ENCODE measurements around the gene TMEM17.

Gene TMEM17

GRCh38 chr2:62531594-62531993, 25.6 kb upstream of the TMEM17 start:
- Histone ChIP-seq H3K9me3 (no peaks in the 10 kb centered on the region), H3K4me1 (no peaks in the 10 kb centered on the region), H3K4me3 (no peak overlapping the region), H3K36me3 (no peaks in the 10 kb centered on the region), H3K27ac (no peak overlapping the region), H3K27me3 (no peaks in the 10 kb centered on the region)
- TF ChIP-seq CTCF (IDR thresholded peaks at IDR 0.05), result no peak
- no peak for DNase-seq
- intact Hi-C loops (cut with DNase I; ENCODE audit: low total_unique reads), result no loop called here

- Histone ChIP-seq H3K4me3 (no peak overlapping the region), H3K4me1 (no peaks in the 10 kb centered on the region), H3K9me3 (no peaks in the 10 kb centered on the region), H3K27ac (no peak overlapping the region), H3K27me3 (no peaks in the 10 kb centered on the region), H3K36me3 (no peaks in the 10 kb centered on the region)
- intact Hi-C loops (cut with DNase I; ENCODE audit: low total_unique reads), result no loop called here
- no peak for DNase-seq
- TF ChIP-seq CTCF (IDR thresholded peaks at IDR 0.05), result no peak
Observed at GRCh38 chr2:62529758-62530157, 23.8 kb upstream of the TMEM17 start.

- no peak for TF ChIP-seq CTCF (IDR thresholded peaks at IDR 0.05)
- Histone ChIP-seq H3K27ac (no peak overlapping the region), H3K27me3 (no peaks in the 10 kb centered on the region), H3K4me3 (no peak overlapping the region), H3K36me3 (no peaks in the 10 kb centered on the region), H3K9me3 (no peaks in the 10 kb centered on the region), H3K4me1 (no peaks in the 10 kb centered on the region)
- DNase-seq, result no peak
- intact Hi-C loops (cut with DNase I; ENCODE audit: low total_unique reads), result no loop called here
Observed at GRCh38 chr2:62527478-62528210, 21.6 kb upstream of the TMEM17 start.

- DNase-seq, result no peak
- Histone ChIP-seq H3K4me3 (no peak overlapping the region), H3K36me3 (no peaks in the 10 kb centered on the region), H3K9me3 (no peaks in the 10 kb centered on the region), H3K27ac (no peak overlapping the region), H3K4me1 (no peaks in the 10 kb centered on the region), H3K27me3 (no peaks in the 10 kb centered on the region)
- intact Hi-C loops (cut with DNase I; ENCODE audit: low total_unique reads), result no loop called here
- TF ChIP-seq CTCF (IDR thresholded peaks at IDR 0.05), result no peak
Observed at GRCh38 chr2:62526531-62527381, 20.8 kb upstream of the TMEM17 start.

GRCh38 chr2:62525549-62526269, 19.7 kb upstream of the TMEM17 start:
- intact Hi-C loops (cut with DNase I; ENCODE audit: low total_unique reads), result no loop called here
- Histone ChIP-seq H3K36me3 (no peaks in the 10 kb centered on the region), H3K4me1 (no peaks in the 10 kb centered on the region), H3K27ac (no peak overlapping the region), H3K9me3 (no peaks in the 10 kb centered on the region), H3K27me3 (no peaks in the 10 kb centered on the region), H3K4me3 (no peak overlapping the region)
- DNase-seq, result no peak
- TF ChIP-seq CTCF (IDR thresholded peaks at IDR 0.05), result no peak

All from tibial artery (tissue), 4 donors.